GM21515 (cell line): ENCODE data around the gene ANTKMT.
"Not testable (repeated sequence)": the region's sequence is repeated elsewhere in the genome, so short reads cannot be mapped to it uniquely, and the experiment has no call there.

Experiments
- ATAC-seq: cut with Tn5 transposase; IDR thresholded peaks from one replicate; pipeline ENCODE4 v1.9.1; 2021; ENCODE audit not compliant: unreplicated experiment

Gene ANTKMT

GRCh38 chr16:680967-681745, 39.8 kb upstream of the ANTKMT start:
- no peak for ATAC-seq

GRCh38 chr16:681746-682427, 39.1 kb upstream of the ANTKMT start:
- ATAC-seq = no peak

- ATAC-seq = no peak
Observed at GRCh38 chr16:682493-683395, 38.2 kb upstream of the ANTKMT start.

- no peak for ATAC-seq
Observed at GRCh38 chr16:683396-684070, 37.4 kb upstream of the ANTKMT start.

GRCh38 chr16:684071-684794, 36.7 kb upstream of the ANTKMT start, which contains the start of gene JMJD8:
Gene JMJD8, minus strand, starts transcription at chr16:684334. Its CDS starts 15 bp downstream, at chr16:684319.
- peak; percentile 46 for ATAC-seq

- no peak for ATAC-seq
Observed at GRCh38 chr16:684961-685696, 35.8 kb upstream of the ANTKMT start.

GRCh38 chr16:685967-686366, 35.0 kb upstream of the ANTKMT start:
- ATAC-seq = no peak

GRCh38 chr16:686459-687260, 34.3 kb upstream of the ANTKMT start:
- no peak for ATAC-seq

GRCh38 chr16:687499-687898, 33.4 kb upstream of the ANTKMT start:
- ATAC-seq = no peak

- no peak for ATAC-seq
Observed at GRCh38 chr16:689175-689897, 31.6 kb upstream of the ANTKMT start.

- ATAC-seq = not testable (repeated sequence)
Observed at GRCh38 chr16:691242-691641, 29.7 kb upstream of the ANTKMT start.

- no peak for ATAC-seq
Observed at GRCh38 chr16:692356-693108, 28.4 kb upstream of the ANTKMT start.

- ATAC-seq = no peak
Observed at GRCh38 chr16:693364-693763, 27.6 kb upstream of the ANTKMT start.

GRCh38 chr16:693766-694165, 27.2 kb upstream of the ANTKMT start:
- no peak for ATAC-seq

- no peak for ATAC-seq
Observed at GRCh38 chr16:694187-694862, 26.6 kb upstream of the ANTKMT start.

GRCh38 chr16:694863-695354, 26.0 kb upstream of the ANTKMT start:
- no peak for ATAC-seq
